Caki2 (cell line): Measurements from ENCODE around the gene PPP1CB. TPM values are rescaled to one million over a fixed set of nuclear protein-coding genes. Genes with fewer than 3 reads are reported as not detected.
"Not testable (repeated sequence)": the region's sequence is repeated elsewhere in the genome, so short reads cannot be mapped to it uniquely, and the experiment has no call there.

Experiments
- DNase-seq: peaks from one replicate; pipeline ENCODE4 v3.0.0-alpha.2; 2015; ENCODE audit warnings: low read depth
- in situ Hi-C: cut with HindIII; loops from 2 replicates; pipeline ENCODE4 v1.10.0; 2016; ENCODE audit warnings: low sequenced_read_pairs, low pct_unique_long_range_greater_than_20kb, mixed read lengths
- total RNA-seq: library from RNA; depleted of rRNA; stranded (reverse); fragments of >200 nt; shearing (Covaris generic); gene quantifications from 2 replicates; pipeline ENCODE4 v1.2.3, GENCODE V29; 2014; ENCODE audit warnings: low replicate concordance

The PPP1CB gene
- total RNA-seq, 1 experiment from 2014 or later = 127 TPM

GRCh38 chr2:28764909-28765711 is 13.5 kb downstream of the PPP1CB start:
- no peak for DNase-seq
- in situ Hi-C loops = no loop called here

- in situ Hi-C loops = no loop called here
- no peak for DNase-seq
Measured at GRCh38 chr2:28766070-28766469, 14.4 kb downstream of the PPP1CB start.

- DNase-seq = no peak
- in situ Hi-C loops = no loop called here
Measured at GRCh38 chr2:28767337-28767736, 15.7 kb downstream of the PPP1CB start.

GRCh38 chr2:28768422-28768821 is 16.8 kb downstream of the PPP1CB start:
- in situ Hi-C loops = no loop called here
- DNase-seq = no peak

- in situ Hi-C loops = no loop called here
- DNase-seq = no peak
Measured at GRCh38 chr2:28768952-28769351, 17.3 kb downstream of the PPP1CB start.

- no peak for DNase-seq
- in situ Hi-C loops = no loop called here
Measured at GRCh38 chr2:28772351-28772750, 20.7 kb downstream of the PPP1CB start.

- in situ Hi-C loops = no loop called here
- no peak for DNase-seq
Measured at GRCh38 chr2:28776471-28776870, 24.8 kb downstream of the PPP1CB start.

- no peak for DNase-seq
- in situ Hi-C loops = no loop called here
Measured at GRCh38 chr2:28778392-28778791, 26.8 kb downstream of the PPP1CB start.

- in situ Hi-C loops = no loop called here
Measured at GRCh38 chr2:28779001-28779400, 27.4 kb downstream of the PPP1CB start.

GRCh38 chr2:28780496-28780895 is 28.9 kb downstream of the PPP1CB start:
- in situ Hi-C loops = no loop called here
- DNase-seq = no peak

More at GRCh38 chr2:28779001-28779400, 27.4 kb downstream of the PPP1CB start:
- DNase-seq = no peak

- in situ Hi-C loops = no loop called here
- DNase-seq = no peak
Measured at GRCh38 chr2:28782423-28782822, 30.8 kb downstream of the PPP1CB start.

GRCh38 chr2:28784570-28784969 is 32.9 kb downstream of the PPP1CB start:
- DNase-seq, in situ Hi-C loops: not testable (repeated sequence)

- DNase-seq = no peak
- in situ Hi-C loops = no loop called here
Measured at GRCh38 chr2:28796620-28797019, 45.0 kb downstream of the PPP1CB start.

- DNase-seq = no peak
- in situ Hi-C loops = no loop called here
Measured at GRCh38 chr2:28801726-28802125, 50.1 kb downstream of the PPP1CB start.

GRCh38 chr2:28802975-28803429 is 51.4 kb downstream of the PPP1CB start:
- in situ Hi-C loops = no loop called here
- peak; percentile 21 for DNase-seq

GRCh38 chr2:28809927-28810326 is 58.3 kb downstream of the PPP1CB start:
- in situ Hi-C loops = no loop called here

GRCh38 chr2:28810384-28811285 is 59.0 kb downstream of the PPP1CB start, which contains the start of gene SPDYA:
Gene SPDYA (plus strand): TSS chr2:28810834. CDS start chr2:28816015, 5,181 bp downstream.
- in situ Hi-C loops = no loop called here
- peak; percentile 72 for DNase-seq

More at GRCh38 chr2:28809927-28810326, 58.3 kb downstream of the PPP1CB start:
- DNase-seq = no peak

GRCh38 chr2:28818053-28818452 is 66.4 kb downstream of the PPP1CB start:
- in situ Hi-C loops = no loop called here
- no peak for DNase-seq
